Neural crest cell (in vitro differentiated cells): ENCODE data around the gene METAP2. TPM values are rescaled to one million over a fixed set of nuclear protein-coding genes. Genes with fewer than 3 reads are reported as not detected.
"Not testable (repeated sequence)": the region's sequence is repeated elsewhere in the genome, so short reads cannot be mapped to it uniquely, and the experiment has no call there.

Experiments
- DNase-seq: peaks from one replicate; pipeline ENCODE4 v3.0.0; 2021; ENCODE audit warnings: low read depth, mixed read lengths, low spot score
- H3K27ac Mint-ChIP-seq: one replicate; pipeline ENCODE4 v1.8.0; 2021; ENCODE audit warnings: mild to moderate bottlenecking, mixed read lengths; ENCODE audit not compliant: unreplicated experiment
- H3K27me3 Mint-ChIP-seq: 2 replicates; pipeline ENCODE4 v1.8.0; 2021; ENCODE audit warnings: low read depth, mild to moderate bottlenecking, mixed read lengths
- H3K36me3 Mint-ChIP-seq: 2 replicates; pipeline ENCODE4 v1.8.0; 2021; ENCODE audit warnings: low read depth, mild to moderate bottlenecking, mixed read lengths
- H3K4me1 Mint-ChIP-seq: 2 replicates; pipeline ENCODE4 v1.8.0; 2021; ENCODE audit warnings: mixed read lengths
- H3K4me3 Mint-ChIP-seq: one replicate; pipeline ENCODE4 v1.8.0; 2021; ENCODE audit warnings: mild to moderate bottlenecking, mixed read lengths
- H3K9me3 Mint-ChIP-seq: 2 replicates; pipeline ENCODE4 v1.8.0; 2021; ENCODE audit warnings: mixed read lengths
- total RNA-seq: library from RNA; stranded (reverse); gene quantifications from 2 replicates; pipeline ENCODE4 v1.2.1, GENCODE V29; 2021
- TF ChIP-seq, protein P1 (sequence below): fragments of 200-600 bp; sonication (generic); conservative IDR thresholded peaks from 2 replicates; pipeline ENCODE4 v1.5.0; 2021; ENCODE audit warnings: antibody characterized with exemption, mild to moderate bottlenecking

METAP2 gene
- total RNA-seq, 1 donor from 2014 or later, result 99.6 TPM

DNA sequence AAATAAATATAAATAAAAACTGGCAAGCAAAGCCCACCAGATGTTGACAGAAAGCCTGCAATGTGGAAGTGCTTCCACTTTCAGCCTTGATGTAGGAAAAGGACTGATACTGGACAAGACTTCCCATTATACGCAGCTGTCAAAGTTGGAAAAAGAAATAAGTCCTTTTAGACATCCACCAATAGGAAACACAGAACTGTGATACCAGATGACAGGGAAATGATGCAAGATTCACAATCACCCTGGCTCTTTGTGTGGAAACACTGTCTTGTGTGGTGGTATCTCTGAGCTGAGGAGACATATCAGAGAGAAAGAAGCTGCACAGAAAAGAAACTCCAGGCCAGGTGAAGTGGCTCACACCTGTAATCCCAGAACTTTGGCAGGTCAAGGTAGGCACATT lies 13.8 kb upstream of the METAP2 start:
- H3K4me1 Mint-ChIP-seq, result no peaks in the 10 kb centered on the region
- H3K36me3 Mint-ChIP-seq, result no peaks in the 10 kb centered on the region

DNA sequence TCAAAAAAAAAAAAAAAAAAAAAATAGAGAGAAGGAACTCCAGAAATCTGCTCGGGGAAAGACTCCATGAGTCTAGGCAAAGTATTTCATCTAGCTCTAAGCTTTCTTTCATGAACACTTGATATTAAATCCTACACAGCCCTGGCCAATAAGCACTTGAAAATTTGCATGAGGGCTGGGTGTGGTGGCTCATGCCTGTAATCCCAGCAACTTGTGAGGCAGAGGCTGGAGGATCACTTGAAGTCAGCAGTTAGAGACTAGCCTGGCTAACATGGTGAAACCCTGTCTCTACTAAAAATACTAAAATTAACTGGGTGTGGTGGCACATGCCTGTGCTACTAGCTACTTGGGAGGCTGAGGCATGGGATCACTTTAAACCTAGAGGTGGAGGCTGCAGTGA lies 13.1 kb upstream of the METAP2 start:
- no peak overlapping the region for H3K27ac Mint-ChIP-seq
- no peak for DNase-seq
- TF ChIP-seq, protein P1, sequence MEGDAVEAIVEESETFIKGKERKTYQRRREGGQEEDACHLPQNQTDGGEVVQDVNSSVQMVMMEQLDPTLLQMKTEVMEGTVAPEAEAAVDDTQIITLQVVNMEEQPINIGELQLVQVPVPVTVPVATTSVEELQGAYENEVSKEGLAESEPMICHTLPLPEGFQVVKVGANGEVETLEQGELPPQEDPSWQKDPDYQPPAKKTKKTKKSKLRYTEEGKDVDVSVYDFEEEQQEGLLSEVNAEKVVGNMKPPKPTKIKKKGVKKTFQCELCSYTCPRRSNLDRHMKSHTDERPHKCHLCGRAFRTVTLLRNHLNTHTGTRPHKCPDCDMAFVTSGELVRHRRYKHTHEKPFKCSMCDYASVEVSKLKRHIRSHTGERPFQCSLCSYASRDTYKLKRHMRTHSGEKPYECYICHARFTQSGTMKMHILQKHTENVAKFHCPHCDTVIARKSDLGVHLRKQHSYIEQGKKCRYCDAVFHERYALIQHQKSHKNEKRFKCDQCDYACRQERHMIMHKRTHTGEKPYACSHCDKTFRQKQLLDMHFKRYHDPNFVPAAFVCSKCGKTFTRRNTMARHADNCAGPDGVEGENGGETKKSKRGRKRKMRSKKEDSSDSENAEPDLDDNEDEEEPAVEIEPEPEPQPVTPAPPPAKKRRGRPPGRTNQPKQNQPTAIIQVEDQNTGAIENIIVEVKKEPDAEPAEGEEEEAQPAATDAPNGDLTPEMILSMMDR, result no peak
- H3K4me1 Mint-ChIP-seq, result no peaks in the 10 kb centered on the region
- no peaks in the 10 kb centered on the region for H3K9me3 Mint-ChIP-seq
- no peaks in the 10 kb centered on the region for H3K36me3 Mint-ChIP-seq
- no peaks in the 10 kb centered on the region for H3K27me3 Mint-ChIP-seq
- H3K4me3 Mint-ChIP-seq, result no peak overlapping the region

More for the DNA sequence above, 13.8 kb upstream of the METAP2 start:
- no peaks in the 10 kb centered on the region for H3K9me3 Mint-ChIP-seq
- no peak overlapping the region for H3K27ac Mint-ChIP-seq
- TF ChIP-seq, protein P1, result no peak
- H3K4me3 Mint-ChIP-seq, result no peak overlapping the region
- DNase-seq, result no peak
- H3K27me3 Mint-ChIP-seq, result no peaks in the 10 kb centered on the region

GRCh38 chr12:95462081-95462480 lies 11.9 kb upstream of the METAP2 start:
- peaks cover 2% of the 10 kb centered on the region for H3K27me3 Mint-ChIP-seq
- no peaks in the 10 kb centered on the region for H3K4me1 Mint-ChIP-seq
- H3K36me3 Mint-ChIP-seq, result no peaks in the 10 kb centered on the region

DNA sequence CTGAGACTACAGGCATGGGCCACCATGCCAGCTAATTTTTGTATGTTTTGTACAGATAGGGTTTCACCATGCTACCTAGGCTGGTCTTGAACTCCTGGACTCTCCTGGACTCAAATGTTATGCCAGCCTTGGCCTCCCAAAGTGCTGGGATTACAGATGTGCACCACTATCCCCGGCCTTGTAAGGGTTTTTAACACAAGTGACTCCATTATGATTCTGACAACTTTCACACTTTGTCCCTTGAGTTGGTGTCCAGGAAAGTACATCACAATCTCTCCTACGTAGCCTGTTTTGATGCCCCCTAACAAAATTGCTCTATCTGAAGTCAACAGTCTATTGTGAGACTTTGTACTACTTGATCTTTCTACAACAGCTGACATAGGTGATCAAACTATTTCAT lies 11.4 kb upstream of the METAP2 start:
- Mint-ChIP-seq H3K9me3 (no peaks in the 10 kb centered on the region), H3K27me3 (peaks cover 2% of the 10 kb centered on the region), H3K4me1 (no peaks in the 10 kb centered on the region), H3K36me3 (no peaks in the 10 kb centered on the region), H3K27ac (no peak overlapping the region), H3K4me3 (no peak overlapping the region)
- no peak for DNase-seq
- TF ChIP-seq, protein P1, result no peak

More at GRCh38 chr12:95462081-95462480, 11.9 kb upstream of the METAP2 start:
- Mint-ChIP-seq H3K27ac (no peak overlapping the region), H3K4me3 (no peak overlapping the region), H3K9me3 (no peaks in the 10 kb centered on the region)
- TF ChIP-seq, protein P1, result no peak
- DNase-seq, result no peak

DNA sequence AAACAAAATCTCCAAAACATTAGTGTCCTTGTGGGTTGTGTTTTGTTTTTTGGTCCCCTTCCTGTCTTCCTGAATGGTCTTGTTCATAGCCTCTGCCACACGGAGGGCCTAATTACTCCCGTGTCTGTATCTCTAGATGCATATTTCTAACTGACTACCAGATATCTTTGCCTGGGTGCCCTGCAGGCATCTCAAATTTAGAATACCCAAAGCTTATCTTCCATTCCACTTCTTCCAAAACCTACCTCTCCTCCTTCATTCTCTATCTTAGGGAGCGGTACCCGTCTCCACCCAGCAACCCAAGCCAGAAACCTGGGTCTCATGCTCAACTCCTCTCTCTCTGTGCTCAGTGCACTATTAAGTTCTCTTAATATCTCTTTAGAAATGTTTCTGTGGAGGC lies 10.9 kb upstream of the METAP2 start:
- Mint-ChIP-seq H3K27me3 (peaks cover 2% of the 10 kb centered on the region), H3K4me3 (no peak overlapping the region), H3K4me1 (no peaks in the 10 kb centered on the region), H3K27ac (no peak overlapping the region), H3K9me3 (no peaks in the 10 kb centered on the region), H3K36me3 (no peaks in the 10 kb centered on the region)
- TF ChIP-seq, protein P1, result no peak
- DNase-seq, result no peak

GRCh38 chr12:95463776-95464175 lies 10.2 kb upstream of the METAP2 start:
- H3K4me3 Mint-ChIP-seq, H3K27ac Mint-ChIP-seq, H3K4me1 Mint-ChIP-seq, H3K36me3 Mint-ChIP-seq, H3K27me3 Mint-ChIP-seq, DNase-seq, H3K9me3 Mint-ChIP-seq: not testable (repeated sequence)
